GM23248 (cell line): Measurements from ENCODE around the gene MRE11.

ENCODE experiments used
- EZH2 ChIP-seq: fragments of 200-600 bp; sonication (generic); IDR thresholded peaks from 2 replicates; pipeline ENCODE4 v1.6.1; 2018; ENCODE audit warnings: antibody characterized with exemption, mild to moderate bottlenecking; ENCODE audit not compliant: insufficient read depth, poor library complexity, severe bottlenecking
- EZH2phosphoT487 ChIP-seq: fragments of 200-600 bp; sonication (generic); IDR thresholded peaks from 2 replicates; pipeline ENCODE4 v1.6.1; 2018; ENCODE audit warnings: antibody characterized with exemption, moderate library complexity, mild to moderate bottlenecking, low read depth; ENCODE audit not compliant: insufficient read depth

DNA sequence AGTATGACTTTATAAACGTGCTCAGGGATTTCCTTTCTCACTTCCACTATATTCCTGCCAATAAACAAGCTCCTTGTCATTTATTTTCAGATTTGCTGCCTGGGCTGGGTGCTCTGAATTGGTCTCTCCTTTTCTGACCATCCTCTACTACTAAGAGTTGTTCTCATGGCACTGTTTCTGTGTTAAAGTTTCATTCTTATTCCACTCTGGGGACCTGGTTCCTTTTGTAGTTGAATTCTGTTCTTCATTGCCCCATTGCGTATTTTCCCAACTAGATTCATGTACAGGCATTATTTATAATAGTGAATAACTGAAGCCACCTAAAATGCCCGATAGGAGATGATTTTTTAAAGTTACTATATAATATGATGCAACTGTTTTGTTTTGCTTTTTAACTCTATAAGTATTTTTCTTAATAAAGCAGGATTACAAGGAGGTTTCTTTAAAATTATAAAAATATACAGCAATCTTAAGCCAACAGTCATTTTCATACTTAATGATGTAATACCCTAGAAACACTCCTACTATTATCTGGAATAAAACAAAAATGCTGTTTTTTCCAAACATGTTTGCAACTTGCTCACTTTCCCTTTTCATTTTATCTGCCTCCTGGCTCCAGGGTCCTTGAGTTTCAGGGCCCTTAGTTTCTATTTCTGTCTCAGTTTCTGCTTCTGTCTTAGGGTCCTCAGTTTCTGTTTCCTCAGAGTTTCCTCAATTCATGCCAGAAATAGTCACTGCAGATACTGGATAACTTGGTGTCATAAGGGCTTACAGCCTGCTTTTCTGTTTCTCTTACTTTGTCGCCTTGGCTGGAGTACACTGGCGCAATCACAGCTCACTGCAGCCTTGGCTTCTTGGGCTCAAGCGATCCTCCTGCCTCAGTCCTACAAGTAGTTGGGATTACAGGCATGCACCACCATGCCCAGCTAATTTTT lies 40.3 kb upstream of the MRE11 start:
- TF ChIP-seq EZH2phosphoT487: no peak
- TF ChIP-seq EZH2: no peak
